PC-3 (cell line): ENCODE measurements around the gene BCL2L12. TPM values are rescaled to one million over a fixed set of nuclear protein-coding genes. Genes with fewer than 3 reads are reported as not detected.

Source experiments
- ATAC-seq: fragments of 200-7000 bp; cut with Tn5 transposase; 2 replicates; pipeline ENCODE4 v1.9.1; 2020; ENCODE audit warnings: mild to moderate bottlenecking, moderate library complexity
- BruUV-seq: library from RNA; stranded (reverse); fragments of 400-500 nt; replicated peaks from 2 replicates; lab custom pipeline; 2021; lab: Mats Ljungman, UMichigan
- CTCF ChIA-PET: fragments of 300-600 bp; sonication (Branson Sonifier 250); formaldehyde crosslinking; loops from one replicate; lab custom pipeline; 2022; ENCODE audit warnings: antibody characterized with exemption; lab: Charles Lee
- POLR2A ChIA-PET: fragments of 300-600 bp; sonication (Branson Sonifier 250); formaldehyde crosslinking; loops from one replicate; lab custom pipeline; 2022; ENCODE audit warnings: antibody characterized with exemption; ENCODE audit not compliant: unreplicated experiment; lab: Charles Lee
- DNase-seq: peaks from one replicate; pipeline ENCODE4 v3.0.0-alpha.2; 2015
- H2AFZ ChIP-seq: fragments of 300-600 bp; sonication (generic); 2 replicates; pipeline ENCODE4 v1.6.0; 2016; ENCODE audit warnings: antibody characterized with exemption, low read length
- H3F3A ChIP-seq: fragments of 300-600 bp; sonication (generic); one replicate; pipeline ENCODE4 v1.6.0; 2017; ENCODE audit warnings: antibody characterized with exemption, low read length, control low read depth, mild to moderate bottlenecking; ENCODE audit not compliant: unreplicated experiment
- H3K27ac ChIP-seq: fragments of 300-600 bp; sonication (generic); 2 replicates; pipeline ENCODE4 v1.5.1; 2016; ENCODE audit warnings: mild to moderate bottlenecking, low read length
- H3K27me3 ChIP-seq: fragments of 300-600 bp; sonication (generic); 2 replicates; pipeline ENCODE4 v1.6.1; 2016; ENCODE audit warnings: low read length, mixed read lengths
- H3K36me3 ChIP-seq: fragments of 300-600 bp; sonication (generic); 2 replicates; pipeline ENCODE4 v1.6.1; 2016; ENCODE audit warnings: low read depth, mixed run types, low read length, mixed read lengths
- H3K4me1 ChIP-seq: fragments of 300-600 bp; sonication (generic); 2 replicates; pipeline ENCODE4 v1.5.1; 2016; ENCODE audit warnings: low read length; ENCODE audit not compliant: insufficient read depth
- H3K4me2 ChIP-seq: fragments of 300-600 bp; sonication (generic); 2 replicates; pipeline ENCODE4 v1.6.0; 2016; ENCODE audit warnings: low read length
- H3K4me3 ChIP-seq: fragments of 300-600 bp; sonication (generic); 2 replicates; pipeline ENCODE4 v1.5.1; 2016; ENCODE audit warnings: mild to moderate bottlenecking, low read length, mixed read lengths
- H3K79me2 ChIP-seq: fragments of 300-600 bp; sonication (generic); 2 replicates; pipeline ENCODE4 v1.6.1; 2017; ENCODE audit warnings: low read length, mixed read lengths
- H3K9ac ChIP-seq: fragments of 300-600 bp; sonication (generic); 2 replicates; pipeline ENCODE4 v1.6.0; 2016; ENCODE audit warnings: mild to moderate bottlenecking, low read length
- H3K9me2 ChIP-seq: fragments of 300-600 bp; sonication (generic); replicated peaks from 2 replicates; pipeline ENCODE4 v1.6.1; 2016; ENCODE audit warnings: mixed run types, low read length, mixed read lengths
- H3K9me3 ChIP-seq: fragments of 300-600 bp; sonication (generic); 2 replicates; pipeline ENCODE4 v1.6.1; 2016; ENCODE audit warnings: low read length, mixed read lengths
- H4K20me1 ChIP-seq: fragments of 300-600 bp; sonication (generic); 2 replicates; pipeline ENCODE4 v1.6.1; 2016; ENCODE audit warnings: low read length, mixed read lengths
- EZH2 ChIP-seq: fragments of 300-600 bp; sonication (generic); IDR thresholded peaks from one replicate; pipeline ENCODE4 v1.6.1; 2017; ENCODE audit warnings: antibody characterized with exemption, mild to moderate bottlenecking, low read length; ENCODE audit not compliant: unreplicated experiment
- EZH2phosphoT487 ChIP-seq: fragments of 300-600 bp; sonication (generic); IDR thresholded peaks from 2 replicates; pipeline ENCODE4 v1.6.1; 2018; ENCODE audit warnings: mild to moderate bottlenecking, antibody characterized with exemption, low read length, borderline replicate concordance
- intact Hi-C: fragments of 100-400 bp; cut with micrococcal nuclease; formaldehyde crosslinking; loops from 2 replicates; pipeline ENCODE4 v1.9.0; 2023
- total RNA-seq: library from RNA; depleted of rRNA; stranded (reverse); fragments of >200 nt; gene quantifications from 2 replicates; pipeline ENCODE4 v1.2.3, GENCODE V29; 2014
- TF ChIP-seq, protein P1 (sequence below): fragments of 300-600 bp; sonication (generic); conservative IDR thresholded peaks from 2 replicates; pipeline ENCODE4 v1.5.1; 2017; ENCODE audit warnings: antibody characterized with exemption, low read depth, mild to moderate bottlenecking, low read length

BCL2L12 gene
- total RNA-seq, 1 experiment from 2014 or later, result 104 TPM

DNA sequence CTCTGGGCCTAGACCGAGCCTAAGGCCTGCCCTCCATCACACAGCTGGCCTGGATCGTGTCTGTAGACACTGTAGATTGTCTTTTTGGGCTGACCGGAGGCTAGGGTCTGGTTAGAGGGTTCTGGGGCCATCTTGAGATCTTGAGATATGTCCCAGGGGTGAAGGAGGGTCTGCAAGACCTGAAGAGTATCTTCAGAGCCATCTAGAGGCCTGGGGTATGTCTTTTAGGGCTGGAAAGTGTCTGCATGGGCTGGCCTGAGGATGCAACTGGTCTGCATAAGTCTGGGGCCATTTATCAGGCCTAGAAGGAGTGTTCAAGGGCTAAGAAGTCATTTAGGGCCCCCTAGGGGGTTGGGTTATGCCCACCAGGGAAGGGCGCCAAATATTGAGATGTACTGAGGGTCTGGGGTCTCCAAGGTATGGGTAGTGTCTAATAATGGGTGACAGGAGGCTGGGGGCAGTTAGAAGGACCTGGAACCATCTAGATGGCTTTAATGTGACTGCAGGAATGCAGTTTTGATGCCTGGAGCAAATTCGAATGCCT lies 23.2 kb upstream of the BCL2L12 start:
- TF ChIP-seq, protein P1, sequence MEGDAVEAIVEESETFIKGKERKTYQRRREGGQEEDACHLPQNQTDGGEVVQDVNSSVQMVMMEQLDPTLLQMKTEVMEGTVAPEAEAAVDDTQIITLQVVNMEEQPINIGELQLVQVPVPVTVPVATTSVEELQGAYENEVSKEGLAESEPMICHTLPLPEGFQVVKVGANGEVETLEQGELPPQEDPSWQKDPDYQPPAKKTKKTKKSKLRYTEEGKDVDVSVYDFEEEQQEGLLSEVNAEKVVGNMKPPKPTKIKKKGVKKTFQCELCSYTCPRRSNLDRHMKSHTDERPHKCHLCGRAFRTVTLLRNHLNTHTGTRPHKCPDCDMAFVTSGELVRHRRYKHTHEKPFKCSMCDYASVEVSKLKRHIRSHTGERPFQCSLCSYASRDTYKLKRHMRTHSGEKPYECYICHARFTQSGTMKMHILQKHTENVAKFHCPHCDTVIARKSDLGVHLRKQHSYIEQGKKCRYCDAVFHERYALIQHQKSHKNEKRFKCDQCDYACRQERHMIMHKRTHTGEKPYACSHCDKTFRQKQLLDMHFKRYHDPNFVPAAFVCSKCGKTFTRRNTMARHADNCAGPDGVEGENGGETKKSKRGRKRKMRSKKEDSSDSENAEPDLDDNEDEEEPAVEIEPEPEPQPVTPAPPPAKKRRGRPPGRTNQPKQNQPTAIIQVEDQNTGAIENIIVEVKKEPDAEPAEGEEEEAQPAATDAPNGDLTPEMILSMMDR, result no peak
- TF ChIP-seq EZH2 (no peak), EZH2phosphoT487 (no peak)
- peaks cover 3% of the 10 kb centered on the region for H3F3A ChIP-seq
- H3K4me3 ChIP-seq, result peak overlapping the region; percentile 98
- no peaks in the 10 kb centered on the region for H4K20me1 ChIP-seq
- no peak for ATAC-seq
- no peak for DNase-seq
- peak overlapping the region; percentile 79 for H3K27ac ChIP-seq
- H2AFZ ChIP-seq, result peak overlapping the region; percentile 72
- H3K9me2 ChIP-seq, result no peaks in the 10 kb centered on the region
- peaks cover 64% of the 10 kb centered on the region for H3K79me2 ChIP-seq
- POLR2A ChIA-PET, result interaction anchor here (0.8 to 1.0 kb wide), 4 partner anchors 24 to 62 kb away, joined by 4 to 8 read pairs (median 5); partner anchors contain the start of genes NOSIP, PRMT1 and PRRG2
- intact Hi-C loops, result no loop called here
- peaks cover 11% of the 10 kb centered on the region; the same call in 1 of the 2 replicates for H3K36me3 ChIP-seq
- H3K27me3 ChIP-seq, result no peaks in the 10 kb centered on the region
- peak overlapping the region; percentile 96 for H3K4me2 ChIP-seq
- H3K9me3 ChIP-seq, result no peaks in the 10 kb centered on the region
- peaks cover 51% of the 10 kb centered on the region for H3K4me1 ChIP-seq
- H3K9ac ChIP-seq, result peak overlapping the region; percentile 100
- TSS peak; percentile 4 for BruUV-seq
- CTCF ChIA-PET, result no interaction called here

DNA sequence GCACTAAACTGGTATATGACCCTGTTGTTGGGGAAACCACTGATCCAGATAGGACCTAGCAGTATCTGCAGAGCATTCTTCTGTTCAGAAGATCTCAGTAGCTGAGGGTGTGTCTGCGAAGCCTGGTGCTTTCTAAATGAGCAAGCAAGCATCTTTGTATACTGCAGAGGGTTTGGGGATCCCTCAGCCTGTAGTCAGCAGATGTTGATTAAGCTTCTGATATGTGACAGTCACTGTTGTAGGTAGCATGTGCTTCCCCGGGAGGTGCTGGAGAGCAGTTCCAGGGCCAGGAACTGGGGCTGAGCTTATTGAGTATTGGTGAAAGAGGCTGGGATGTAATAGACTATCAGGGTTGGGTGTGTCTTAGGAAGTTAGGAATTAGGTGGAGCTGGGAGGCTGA lies 22.3 kb upstream of the BCL2L12 start:
- Histone ChIP-seq H3F3A (peaks cover 3% of the 10 kb centered on the region), H3K36me3 (peaks cover 11% of the 10 kb centered on the region; the same call in 1 of the 2 replicates), H3K4me1 (peaks cover 42% of the 10 kb centered on the region), H4K20me1 (no peaks in the 10 kb centered on the region), H2AFZ (no peak overlapping the region), H3K4me3 (peak overlapping the region; percentile 98), H3K27me3 (no peaks in the 10 kb centered on the region), H3K27ac (no peak overlapping the region), H3K4me2 (peak overlapping the region; percentile 96), H3K9me2 (no peaks in the 10 kb centered on the region), H3K9me3 (no peaks in the 10 kb centered on the region), H3K9ac (peak overlapping the region; percentile 100; the same call in 1 of the 2 replicates), H3K79me2 (peaks cover 70% of the 10 kb centered on the region)
- no TSS peak for BruUV-seq
- DNase-seq (no peak), ATAC-seq (no peak)
- ChIA-PET POLR2A (no interaction called here), CTCF (no interaction called here)
- TF ChIP-seq, protein P1, result no peak
- no peak for TF ChIP-seq EZH2phosphoT487
- TF ChIP-seq EZH2, result no peak
- intact Hi-C loops, result no loop called here

GRCh38 chr19:49645592-49645991 lies 20.1 kb upstream of the BCL2L12 start:
- BruUV-seq, result no TSS peak

More at GRCh38 chr19:49645592-49645991, 20.1 kb upstream of the BCL2L12 start:
- CTCF ChIA-PET, result no interaction called here
- H3K4me2 ChIP-seq, result no peak overlapping the region
- H3F3A ChIP-seq, result peaks cover 3% of the 10 kb centered on the region
- H3K9me3 ChIP-seq, result no peaks in the 10 kb centered on the region
- POLR2A ChIA-PET, result no interaction called here
- no peak overlapping the region for H3K27ac ChIP-seq
- H3K4me3 ChIP-seq, result no peak overlapping the region
- H4K20me1 ChIP-seq, result no peaks in the 10 kb centered on the region
- H3K9ac ChIP-seq, result no peak overlapping the region
- H3K79me2 ChIP-seq, result peaks cover 84% of the 10 kb centered on the region
- H3K27me3 ChIP-seq, result no peaks in the 10 kb centered on the region
- H2AFZ ChIP-seq, result no peak overlapping the region
- DNase-seq, result no peak
- H3K9me2 ChIP-seq, result no peaks in the 10 kb centered on the region
- no peak for ATAC-seq
- TF ChIP-seq EZH2phosphoT487, result no peak
- no peak for TF ChIP-seq EZH2
- TF ChIP-seq, protein P1, result no peak
- intact Hi-C loops, result no loop called here
- H3K4me1 ChIP-seq, result peaks cover 29% of the 10 kb centered on the region
- peaks cover 20% of the 10 kb centered on the region; the same call in 1 of the 2 replicates for H3K36me3 ChIP-seq
